UCSD-AML1 (cell line): Measurements from ENCODE around the gene HIBADH.
"Not testable (repeated sequence)": the region's sequence is repeated elsewhere in the genome, so short reads cannot be mapped to it uniquely, and the experiment has no call there.

Experiments used
- DNase-seq: peaks from one replicate; lab custom pipeline; 2025; ENCODE audit not compliant: unreplicated experiment; lab: John Stamatoyannopoulos, UW

Gene HIBADH

DNA sequence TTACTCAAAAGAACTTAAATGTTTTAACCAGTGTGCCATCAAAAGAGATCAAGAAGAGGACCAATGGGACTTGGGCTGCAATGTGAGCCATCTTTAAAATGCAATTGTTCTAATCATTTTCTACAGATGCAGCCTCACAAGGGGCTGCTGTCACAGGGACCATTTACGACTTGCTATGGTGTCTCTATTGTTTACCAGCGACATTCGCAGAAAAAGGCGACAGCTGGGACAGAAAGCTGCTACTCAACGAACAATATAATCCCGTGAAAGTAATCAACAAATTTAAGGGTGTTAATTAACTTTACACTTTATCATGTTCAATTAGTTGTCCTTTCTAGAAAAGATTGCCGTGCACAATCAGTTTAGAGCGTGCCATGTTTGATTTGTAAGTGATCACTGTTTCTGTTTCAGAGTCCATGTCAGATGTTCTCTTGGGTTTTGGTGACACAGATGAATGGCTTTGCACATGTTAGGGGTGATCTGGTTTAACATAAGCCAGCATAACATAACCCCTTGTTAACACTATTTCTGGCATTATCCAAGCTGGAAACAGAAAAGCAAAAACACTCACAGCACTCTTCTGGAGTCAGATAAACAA is 110.8 kb downstream of the HIBADH start:
- no peak for DNase-seq

DNA sequence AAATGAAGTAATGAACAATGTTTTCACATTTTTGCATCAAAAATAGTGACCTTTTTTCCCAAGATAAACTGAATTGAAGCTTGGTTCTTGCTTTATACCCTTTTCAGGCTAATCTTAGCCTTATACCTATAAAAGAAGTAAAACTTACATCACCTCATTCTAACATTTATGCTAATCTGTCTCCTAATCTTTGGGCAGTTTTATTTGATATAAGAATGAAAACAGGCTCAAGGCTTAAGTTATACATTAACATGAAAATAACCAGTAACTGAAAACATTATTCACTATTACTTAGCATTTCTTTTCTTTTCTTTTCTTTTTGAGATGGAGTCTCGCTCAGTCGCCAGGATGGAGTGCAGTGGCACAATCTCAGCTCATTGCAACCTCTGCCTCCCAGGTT is 113.1 kb downstream of the HIBADH start:
- no peak for DNase-seq

DNA sequence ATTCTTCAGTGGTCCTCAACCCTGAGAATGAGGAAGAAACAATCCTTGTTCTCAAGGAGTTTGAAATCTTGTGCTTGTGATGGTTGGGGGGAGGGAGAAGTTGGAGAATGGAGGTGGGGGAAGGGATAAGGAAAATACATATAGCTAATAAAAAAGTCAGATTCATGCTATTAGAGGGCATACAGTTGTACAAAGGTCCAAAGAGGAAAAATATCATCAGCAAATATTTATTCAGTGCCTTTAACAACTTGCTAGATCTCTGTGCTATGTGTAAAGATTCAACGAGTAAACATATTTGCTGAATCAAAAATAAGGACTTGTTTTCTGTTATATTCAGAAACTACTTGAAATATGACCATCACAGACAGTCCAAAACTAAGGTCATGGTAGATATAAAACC is 114.4 kb downstream of the HIBADH start:
- no peak for DNase-seq

DNA sequence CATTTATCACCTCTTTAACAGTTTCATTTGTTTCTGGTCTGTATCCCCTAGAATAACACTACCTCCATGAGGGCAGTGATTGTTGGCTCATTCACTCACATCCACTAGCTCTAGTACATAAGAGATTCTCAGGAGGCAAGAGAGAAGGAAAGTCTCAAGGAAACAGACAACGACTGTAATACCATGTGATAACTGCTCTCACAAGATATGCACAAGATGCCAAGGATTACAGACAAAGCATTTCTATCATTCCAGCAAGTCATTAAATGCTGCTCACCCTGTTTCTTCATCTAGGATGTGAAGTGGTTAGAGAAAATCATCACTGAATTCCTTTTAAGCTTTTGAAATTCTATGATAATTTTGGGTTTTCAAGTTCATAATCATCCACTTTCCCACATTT is 115.3 kb downstream of the HIBADH start:
- no peak for DNase-seq

DNA sequence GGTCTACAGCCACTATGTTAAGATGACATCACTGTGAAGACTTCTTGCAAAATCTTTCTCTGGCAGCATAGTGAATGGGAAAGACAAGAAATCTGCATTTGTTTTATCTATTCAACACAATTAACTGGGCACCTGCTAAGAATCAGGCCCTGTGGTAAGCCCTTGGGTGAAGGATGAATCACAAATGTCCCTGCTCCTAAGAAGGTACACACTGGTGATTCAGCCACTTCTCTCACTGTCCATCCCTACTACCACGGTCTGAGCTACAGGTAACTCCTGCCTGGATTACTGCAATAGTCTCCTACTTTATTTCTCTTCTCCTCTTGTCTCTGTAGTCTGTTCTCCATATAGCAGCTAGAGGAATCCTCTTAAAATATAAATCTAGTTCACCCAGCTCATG is 116.1 kb downstream of the HIBADH start:
- DNase-seq: no peak

DNA sequence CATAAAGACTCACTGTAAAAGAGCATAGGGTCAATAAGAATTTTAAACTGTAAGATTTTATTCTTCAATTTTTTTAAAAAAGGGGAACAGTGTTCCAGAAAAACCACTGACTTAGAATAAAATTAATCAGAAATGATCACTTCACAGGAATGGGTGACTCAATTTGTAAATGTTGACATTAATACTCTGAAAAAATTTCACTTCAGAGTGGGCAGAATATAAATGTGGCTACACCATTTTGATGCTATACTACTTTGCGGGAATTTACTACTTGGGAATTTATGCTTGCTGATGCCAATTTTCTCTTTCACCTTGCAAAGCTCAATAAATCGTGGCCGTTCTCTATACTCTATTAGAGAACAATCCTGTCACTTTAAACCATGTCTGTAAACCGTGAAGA is 126.9 kb downstream of the HIBADH start:
- no peak for DNase-seq

DNA sequence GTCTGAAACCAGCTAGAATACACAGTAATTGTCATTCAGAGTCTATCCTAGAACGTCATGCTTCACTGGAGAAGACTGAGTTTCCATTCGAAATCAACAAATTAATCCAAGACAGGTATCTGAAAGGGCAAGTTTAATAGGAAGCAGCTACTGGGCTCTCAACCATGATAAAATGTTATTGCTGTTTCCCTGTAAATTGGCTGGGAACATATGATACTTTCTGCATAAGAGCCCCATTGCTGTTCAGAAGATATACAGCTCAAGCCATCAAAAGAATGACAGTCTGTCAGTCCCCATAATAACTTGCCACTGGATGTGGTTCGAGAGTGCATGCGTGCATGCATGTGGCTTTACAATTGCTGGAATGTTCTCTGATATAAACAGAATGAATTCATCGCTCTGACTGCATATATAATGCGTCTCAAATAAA is 129.0 kb downstream of the HIBADH start:
- no peak for DNase-seq

DNA sequence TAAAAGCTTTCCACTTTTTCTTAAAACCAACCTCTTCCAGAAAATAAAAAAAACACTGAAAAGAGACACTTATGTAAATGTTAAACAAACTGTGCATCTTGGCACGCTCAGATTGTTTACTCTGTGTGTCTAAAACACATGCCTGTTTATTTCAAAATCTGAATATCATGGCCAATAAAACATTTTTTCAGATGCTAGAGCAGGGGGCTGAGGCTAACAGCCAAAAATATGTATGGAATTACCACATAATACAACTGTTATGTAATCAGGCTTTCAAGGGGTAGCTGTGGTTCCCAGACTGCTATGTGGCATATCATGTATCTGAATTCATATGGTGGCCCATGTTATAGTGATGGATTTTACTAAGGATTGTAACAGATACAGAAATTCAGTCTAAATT is 130.4 kb downstream of the HIBADH start:
- DNase-seq: no peak

DNA sequence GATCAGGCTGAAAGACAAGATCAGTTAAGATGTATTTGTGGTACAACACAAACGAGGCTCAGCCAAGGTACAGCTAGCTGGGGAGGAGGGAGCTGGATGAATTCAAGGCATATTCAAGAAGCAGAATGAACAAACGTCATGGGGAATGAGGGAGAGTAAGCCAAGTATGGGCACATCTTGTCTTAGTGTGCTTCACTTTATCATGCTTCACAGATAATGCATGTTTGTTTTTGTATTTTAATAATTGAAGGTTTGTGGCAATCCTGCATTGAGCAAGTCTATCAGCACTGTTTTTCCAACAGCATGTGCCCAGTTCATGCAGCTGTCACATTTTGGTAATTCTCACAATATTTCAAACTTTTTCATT is 135.4 kb downstream of the HIBADH start:
- no peak for DNase-seq

DNA sequence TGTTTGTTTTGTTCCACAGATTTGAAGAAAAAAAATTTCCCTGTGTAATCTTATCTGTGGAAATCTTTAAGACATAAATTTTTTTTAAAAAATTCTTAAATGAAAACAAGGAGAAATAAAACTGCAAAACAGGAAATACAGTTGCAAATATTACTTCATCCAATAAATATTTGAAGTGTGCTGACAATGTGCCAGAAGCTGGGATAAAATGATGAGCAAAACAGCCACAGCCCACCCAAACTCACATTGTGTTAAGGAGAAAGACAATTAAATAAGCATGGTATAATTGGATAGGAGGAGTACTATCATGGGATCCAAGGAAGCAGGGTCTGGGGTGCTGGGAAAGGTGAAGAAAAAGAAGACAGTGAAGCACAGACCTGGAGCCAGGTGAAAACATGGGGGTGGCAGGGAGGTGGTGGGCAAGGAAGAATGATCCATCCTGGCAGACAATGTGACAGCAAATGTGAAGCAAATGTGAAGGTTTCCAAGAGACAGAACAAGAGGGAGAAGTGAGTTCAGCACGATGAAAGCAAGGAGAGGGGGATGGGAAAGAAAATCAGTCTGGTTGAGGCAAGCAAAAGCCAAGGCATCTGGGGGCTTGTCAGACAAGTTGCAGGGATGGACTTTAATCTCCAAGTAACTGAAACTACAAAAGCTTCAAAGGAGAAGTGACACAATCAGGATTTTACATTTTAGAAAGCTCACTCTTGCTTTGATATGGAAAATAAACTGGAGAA is 135.9 kb downstream of the HIBADH start:
- no peak for DNase-seq

DNA sequence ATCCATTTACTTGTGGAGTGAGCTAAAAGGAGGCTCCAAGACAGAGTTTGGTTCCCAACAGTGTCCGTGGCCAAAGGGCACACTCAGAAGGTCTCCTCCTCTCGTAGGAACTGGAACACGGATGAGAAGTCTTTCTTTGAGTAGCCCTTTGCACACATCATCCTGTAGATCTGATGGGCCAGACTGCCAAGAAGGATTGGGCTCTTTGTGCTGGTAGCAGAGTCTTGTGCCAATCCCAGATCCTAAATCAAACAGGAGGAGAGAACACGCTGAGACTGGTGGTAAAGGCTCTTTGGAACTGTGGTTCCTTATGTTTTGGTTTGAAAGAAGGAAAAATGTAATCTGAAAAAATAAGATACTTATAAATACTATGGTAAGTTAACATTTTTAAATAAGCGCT is 136.6 kb downstream of the HIBADH start:
- no peak for DNase-seq

DNA sequence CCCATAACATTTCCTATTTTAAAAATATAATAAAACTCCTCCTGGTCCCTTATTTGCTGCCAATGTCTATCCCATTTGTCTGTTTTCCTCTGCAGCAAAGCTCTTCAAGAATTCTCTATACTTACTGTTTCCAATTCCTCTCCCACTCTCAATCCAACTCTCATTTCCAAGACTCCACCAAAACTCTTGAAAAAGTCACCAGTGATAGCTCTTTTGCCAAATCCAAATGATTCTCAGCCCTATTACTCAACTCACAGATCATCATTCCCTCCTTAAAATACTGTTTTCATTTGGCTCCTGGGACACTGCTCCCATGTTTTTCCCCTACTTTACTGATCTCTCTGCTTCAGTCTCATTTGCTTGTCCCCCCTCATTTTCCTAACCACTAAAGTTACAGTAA is 139.4 kb downstream of the HIBADH start:
- DNase-seq: no peak

DNA sequence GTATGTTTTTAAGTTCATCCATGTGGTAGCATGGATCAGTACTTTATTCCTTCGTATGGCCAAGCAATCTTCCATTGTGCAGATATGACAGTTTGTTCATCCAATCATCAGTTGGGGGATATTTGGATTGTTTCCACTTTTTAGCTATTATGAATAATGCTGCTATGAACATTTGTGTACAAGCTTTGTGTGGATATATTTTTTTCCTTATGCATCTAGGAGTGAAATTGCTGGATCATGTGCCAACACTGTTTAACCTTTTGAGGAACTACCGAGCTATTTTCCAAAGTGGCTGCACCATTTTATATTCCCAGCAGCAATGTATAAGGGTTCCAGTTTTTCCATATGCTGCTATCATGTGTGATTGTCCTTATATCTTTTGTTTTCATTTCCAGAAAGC is 140.1 kb downstream of the HIBADH start:
- DNase-seq: no peak

DNA sequence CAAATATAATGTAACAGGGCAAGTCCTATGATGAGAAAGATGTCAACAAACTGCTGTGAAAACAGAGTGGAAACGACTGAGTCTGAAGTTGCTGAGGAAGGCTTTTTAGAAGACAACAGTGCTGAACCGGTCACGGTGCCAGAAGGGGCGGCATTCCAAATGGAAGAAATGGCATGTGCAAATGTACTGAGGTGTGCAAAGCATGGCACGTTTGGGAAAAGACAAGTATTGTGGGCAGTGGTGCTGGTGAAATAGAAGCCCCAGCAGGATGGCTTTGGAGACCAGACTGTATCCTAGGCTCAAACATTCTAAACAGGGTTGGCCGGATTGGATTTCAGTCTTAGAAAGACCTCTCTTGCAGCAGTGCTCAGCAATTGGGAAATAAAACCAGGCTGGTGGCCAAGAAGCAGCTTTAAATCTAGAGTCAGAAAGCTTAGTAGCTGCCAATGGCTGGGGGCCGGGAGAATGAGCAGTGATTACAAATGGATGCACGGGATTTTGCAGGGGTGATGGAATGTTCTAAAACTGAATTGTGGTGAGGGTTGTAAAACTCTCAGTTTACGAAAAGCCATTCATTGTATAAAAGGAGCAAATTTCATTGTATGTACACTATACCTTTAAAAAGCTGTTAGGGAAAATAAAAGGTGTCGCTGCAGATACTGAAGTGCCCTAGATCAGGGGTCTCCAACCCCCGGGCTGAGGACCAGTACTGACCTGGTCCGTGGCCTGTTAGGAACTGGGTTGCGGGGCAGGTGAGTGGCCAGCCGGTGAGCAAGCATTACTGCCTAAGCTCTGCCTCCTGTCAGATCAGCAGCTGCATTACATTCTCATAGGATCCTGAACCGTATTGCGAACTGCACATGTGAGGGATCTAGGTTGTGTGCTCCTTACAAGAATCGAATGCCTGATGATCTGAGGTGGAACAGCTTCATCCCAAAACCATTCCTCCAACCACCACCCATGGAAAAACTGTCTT is 141.6 kb downstream of the HIBADH start:
- DNase-seq: no peak

DNA sequence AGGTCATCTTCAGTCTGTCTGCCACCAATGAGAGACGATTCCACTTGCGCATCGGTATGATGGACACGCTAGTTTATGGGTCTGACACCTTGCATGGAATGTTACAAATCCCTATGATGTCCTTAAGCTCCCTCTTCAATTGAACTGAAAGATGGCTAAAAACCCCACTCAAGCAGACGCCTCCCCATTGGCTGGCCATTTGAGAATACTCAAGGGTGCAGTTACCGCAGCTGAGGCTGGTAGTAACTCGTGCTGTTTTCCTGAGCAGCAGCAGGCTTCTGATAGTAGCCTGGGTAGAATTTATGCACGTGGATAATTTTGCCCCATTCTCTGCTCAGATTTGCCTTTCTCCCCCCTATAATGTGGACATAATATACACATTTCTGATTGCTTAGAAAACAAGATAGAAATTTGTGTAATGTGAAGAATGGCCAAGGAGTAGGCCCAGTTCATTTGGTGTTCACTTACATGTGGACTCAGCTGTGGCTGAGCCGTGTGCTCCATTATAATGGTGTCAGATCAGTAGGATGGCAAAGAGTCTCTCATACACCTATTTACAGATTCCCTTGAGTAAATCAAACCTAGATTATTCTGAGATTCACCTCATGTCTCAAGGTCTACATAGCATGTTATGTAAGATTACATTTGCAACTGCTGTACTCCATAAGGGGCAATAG is 142.8 kb downstream of the HIBADH start:
- DNase-seq: no peak

DNA sequence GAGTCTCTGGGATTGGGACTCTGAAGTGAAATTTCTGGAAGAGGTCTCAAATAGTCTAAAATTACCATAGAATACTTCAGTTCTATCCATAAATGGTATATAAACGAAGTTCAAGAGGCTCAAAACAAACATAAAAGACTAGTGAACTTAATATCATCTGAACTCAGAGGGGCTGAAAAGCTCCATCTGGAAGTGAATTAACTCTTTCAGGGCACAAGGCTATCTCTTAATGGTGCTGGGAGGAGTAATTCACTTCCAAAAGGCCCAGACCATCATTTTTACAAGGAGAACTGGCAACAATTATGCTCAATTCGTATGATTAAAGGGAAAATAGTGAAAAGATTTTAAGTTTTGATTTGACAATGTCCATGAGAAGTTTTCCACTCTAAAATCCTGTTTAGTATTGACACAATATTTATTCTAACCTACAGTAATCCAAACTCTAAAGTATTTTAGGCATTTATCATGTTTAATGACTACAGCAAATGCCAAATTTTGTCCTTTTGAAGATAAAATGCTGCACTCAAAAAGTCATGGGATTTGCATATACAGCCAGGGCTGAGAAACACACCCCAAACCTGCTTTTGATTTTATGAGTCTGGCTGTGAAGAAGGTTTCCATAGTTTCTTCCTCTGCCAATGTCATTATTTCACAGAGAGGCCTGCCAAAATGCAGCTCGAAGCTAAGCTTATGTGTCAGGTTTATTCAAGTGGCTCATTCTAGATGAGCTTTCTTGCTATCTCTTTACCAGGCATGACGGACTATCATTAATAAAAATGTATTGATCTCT is 143.9 kb downstream of the HIBADH start:
- DNase-seq: no peak

DNA sequence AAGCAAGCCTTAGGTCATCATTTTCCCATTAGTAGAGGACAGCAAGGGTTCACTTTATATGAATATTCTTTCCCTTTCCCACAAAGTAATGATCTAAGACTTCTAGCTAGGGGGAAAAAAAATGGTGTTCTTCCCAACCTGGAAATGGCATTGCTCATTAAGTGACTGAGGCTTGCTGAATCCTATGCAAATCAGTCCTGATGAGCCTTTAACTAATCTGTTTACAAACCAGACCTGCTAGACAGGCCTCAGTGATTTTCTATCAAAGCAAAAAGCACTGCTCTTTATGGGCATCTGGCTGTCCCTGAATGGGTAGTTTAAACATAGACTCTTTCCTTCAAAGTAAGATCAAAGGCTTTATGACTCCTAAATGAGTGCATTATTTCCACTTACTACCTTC is 146.3 kb downstream of the HIBADH start:
- DNase-seq: no peak

DNA sequence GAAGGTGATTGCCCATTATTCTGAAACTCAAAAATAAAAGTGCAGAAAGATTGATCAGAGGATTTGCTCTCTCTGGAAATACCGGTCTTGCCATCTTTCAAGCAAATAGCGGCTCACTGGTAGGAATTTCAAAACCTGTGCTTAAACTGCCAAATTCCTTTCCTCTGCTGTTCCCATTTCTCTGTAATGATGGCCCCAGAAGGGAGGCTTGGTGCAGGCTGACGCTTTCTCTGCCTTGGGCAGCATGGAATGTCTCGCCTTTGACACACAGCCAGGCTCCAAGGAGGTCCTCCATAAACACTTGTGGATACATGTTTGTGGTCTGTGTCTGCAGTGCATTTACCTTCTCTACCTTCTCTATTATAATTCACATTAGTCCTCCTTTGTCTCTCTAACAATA is 146.8 kb downstream of the HIBADH start:
- DNase-seq: no peak

DNA sequence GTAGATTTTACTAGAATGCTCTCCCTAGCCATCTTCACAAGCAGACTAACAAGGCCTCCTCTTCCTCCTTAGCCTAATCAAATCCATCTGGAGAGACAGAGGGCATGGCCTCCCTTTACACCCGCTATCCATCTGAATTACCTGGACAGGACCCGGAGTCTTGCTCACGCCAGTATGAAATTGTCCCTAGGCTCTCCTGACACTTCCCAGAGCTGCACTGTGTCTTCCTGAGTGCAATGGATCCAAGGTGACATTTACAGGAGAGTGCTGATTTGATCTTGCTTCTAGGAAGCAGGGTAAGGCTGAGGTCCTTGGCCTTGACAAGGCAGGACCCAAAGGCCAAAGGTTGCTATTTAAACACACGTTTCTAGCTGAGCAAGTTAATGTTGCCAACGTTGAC is 147.8 kb downstream of the HIBADH start:
- DNase-seq: no peak

DNA sequence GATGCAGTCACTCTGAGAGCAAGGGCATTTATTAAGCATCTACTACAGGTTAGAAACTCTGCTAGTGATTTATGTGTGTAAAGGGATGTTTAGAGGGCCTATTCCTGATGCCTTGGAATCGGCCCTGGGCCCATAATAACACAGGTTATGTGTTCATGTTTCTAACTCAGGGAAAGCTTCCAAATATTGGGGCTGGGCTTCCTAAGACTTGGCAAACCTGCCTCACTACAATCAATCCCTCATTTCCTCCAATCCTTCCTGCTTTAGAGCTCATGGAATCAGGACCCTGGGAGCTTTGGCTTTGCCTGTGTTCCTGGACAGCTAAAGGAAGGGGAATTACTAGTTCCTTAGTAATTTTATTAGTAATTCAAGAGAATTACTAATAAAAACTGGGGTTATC is 148.8 kb downstream of the HIBADH start:
- DNase-seq: no peak

DNA sequence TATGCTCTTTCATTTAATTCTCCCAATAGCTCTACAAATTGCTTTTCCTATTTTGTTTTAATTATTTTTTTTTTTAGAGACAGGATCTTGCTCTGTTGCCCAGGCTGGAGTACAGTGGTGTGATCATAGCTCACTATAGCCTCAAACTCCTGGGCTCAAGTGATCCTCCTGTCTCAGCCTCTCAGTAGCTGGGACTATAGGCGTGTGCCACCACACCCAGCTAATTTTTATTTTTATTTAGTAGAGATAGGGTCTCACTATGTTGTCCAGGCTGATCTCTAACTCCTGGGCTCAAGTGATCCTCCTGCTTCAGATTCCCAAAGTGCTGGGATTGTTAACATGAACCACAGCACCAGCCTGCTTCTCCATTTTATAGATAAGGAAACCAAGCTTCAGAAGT is 151.3 kb downstream of the HIBADH start:
- not testable (repeated sequence) for DNase-seq
